HG03354 (cell line): ENCODE data around the gene ZSWIM7.
"Not testable (repeated sequence)": the region's sequence is repeated elsewhere in the genome, so short reads cannot be mapped to it uniquely, and the experiment has no call there.

Experiments
- ATAC-seq: cut with Tn5 transposase; IDR thresholded peaks from one replicate; pipeline ENCODE4 v1.9.1; 2021; ENCODE audit warnings: mild to moderate bottlenecking; ENCODE audit not compliant: unreplicated experiment, poor library complexity, severe bottlenecking

ZSWIM7 gene

GRCh38 chr17:15999974-16000827, 697 bp upstream of the ZSWIM7 start:
- ATAC-seq: peak; percentile 50

- no peak for ATAC-seq
Observed at GRCh38 chr17:15998031-15998562, 1.4 kb downstream of the ZSWIM7 start.

GRCh38 chr17:15996322-15996721, 3.2 kb downstream of the ZSWIM7 start:
- no peak for ATAC-seq

- no peak for ATAC-seq
Observed at GRCh38 chr17:15981646-15982580, 17.6 kb downstream of the ZSWIM7 start.

GRCh38 chr17:15981208-15981607, 18.3 kb downstream of the ZSWIM7 start:
- peak; percentile 84 for ATAC-seq

- ATAC-seq: not testable (repeated sequence)
Observed at GRCh38 chr17:15979013-15979412, 20.5 kb downstream of the ZSWIM7 start.

- no peak for ATAC-seq
Observed at GRCh38 chr17:15978606-15979005, 20.9 kb downstream of the ZSWIM7 start.

GRCh38 chr17:15977894-15978293, 21.6 kb downstream of the ZSWIM7 start:
- ATAC-seq: no peak

- ATAC-seq: no peak
Observed at GRCh38 chr17:15973834-15974233, 25.7 kb downstream of the ZSWIM7 start.

- no peak for ATAC-seq
Observed at GRCh38 chr17:15973016-15973415, 26.5 kb downstream of the ZSWIM7 start.

- no peak for ATAC-seq
Observed at GRCh38 chr17:15972497-15972951, 27.0 kb downstream of the ZSWIM7 start.

GRCh38 chr17:15971882-15972281, 27.6 kb downstream of the ZSWIM7 start:
- no peak for ATAC-seq

GRCh38 chr17:15971098-15971678, 28.3 kb downstream of the ZSWIM7 start:
- no peak for ATAC-seq

- no peak for ATAC-seq
Observed at GRCh38 chr17:15970500-15970899, 29.0 kb downstream of the ZSWIM7 start.

- no peak for ATAC-seq
Observed at GRCh38 chr17:15969463-15969862, 30.0 kb downstream of the ZSWIM7 start.

- ATAC-seq: no peak
Observed at GRCh38 chr17:15967706-15968399, 31.7 kb downstream of the ZSWIM7 start.

- no peak for ATAC-seq
Observed at GRCh38 chr17:15966879-15967248, 32.6 kb downstream of the ZSWIM7 start.

GRCh38 chr17:15966183-15966878, 33.2 kb downstream of the ZSWIM7 start:
- ATAC-seq: no peak

GRCh38 chr17:15965528-15965927, 34.0 kb downstream of the ZSWIM7 start:
- ATAC-seq: no peak
